CD14-positive monocyte (primary cell): ENCODE results near the gene SERPINA4. TPM values are rescaled to one million over a fixed set of nuclear protein-coding genes. Genes with fewer than 3 reads are reported as not detected.

Experiments used
- DNase-seq, 3 donors: peaks; one replicate each; pipeline ENCODE4 v3.0.0-alpha.2; 2011 to 2022
- H2AFZ ChIP-seq: 2 replicates; pipeline ENCODE4 v1.6.0; 2012; ENCODE audit warnings: mild to moderate bottlenecking, low read depth, low read length, inconsistent platforms; ENCODE audit not compliant: insufficient read depth, poor library complexity, severe bottlenecking
- H3K27ac ChIP-seq, 2 donors: 1 replicate in 1 of 2; 2 replicates in 1 of 2; pipeline ENCODE4 v1.5.1; 2012 to 2013; ENCODE audit warnings: low read length in 2 of 2, control low read depth in 1 of 2, inconsistent platforms in 1 of 2, low read depth in 1 of 2, mild to moderate bottlenecking in 1 of 2
- H3K27me3 ChIP-seq, 2 donors: one replicate each; pipeline versions ENCODE4 v1.6.0 to v1.6.1; 2011 to 2013; ENCODE audit warnings: low read length in 2 of 2; ENCODE audit not compliant: control insufficient read depth in 2 of 2, insufficient read depth in 2 of 2
- H3K36me3 ChIP-seq, 2 donors: replicated peaks in 1 of 2; 1 replicate in 1 of 2; 2 replicates in 1 of 2; pipeline versions ENCODE4 v1.5.1 to v1.6.1; 2012 to 2013; ENCODE audit warnings: low read length in 2 of 2, control low read depth in 1 of 2, inconsistent platforms in 1 of 2, mild to moderate bottlenecking in 1 of 2; ENCODE audit not compliant: insufficient read depth in 2 of 2, control insufficient read depth in 1 of 2
- H3K4me1 ChIP-seq, 2 donors: 1 replicate in 1 of 2; 2 replicates in 1 of 2; pipeline versions ENCODE4 v1.5.1 to v1.6.1; 2012 to 2013; ENCODE audit warnings: low read length in 2 of 2, control low read depth in 1 of 2, inconsistent platforms in 1 of 2, mild to moderate bottlenecking in 1 of 2, moderate library complexity in 1 of 2; ENCODE audit not compliant: insufficient read depth in 2 of 2, control insufficient read depth in 1 of 2
- H3K4me2 ChIP-seq: replicated peaks from 2 replicates; pipeline ENCODE3; 2012; ENCODE audit warnings: low read length, moderate library complexity, mild to moderate bottlenecking; ENCODE audit not compliant: poor library complexity, severe bottlenecking; ENCODE audit errors: extremely low read depth
- H3K4me3 ChIP-seq, 3 experiments: fragments of 200-600 bp in 1 of 3; sonication (generic) in 1 of 3; replicated peaks in 1 of 3; 1 replicate in 2 of 3; 2 replicates in 1 of 3; pipeline ENCODE4 v1.5.1; 2011 to 2013; ENCODE audit warnings: low read length in 3 of 3, mild to moderate bottlenecking in 3 of 3, control low read depth in 2 of 3, low read depth in 2 of 3, inconsistent platforms in 1 of 3, moderate library complexity in 1 of 3
- H3K79me2 ChIP-seq: 2 replicates; pipeline ENCODE4 v1.6.0; 2012; ENCODE audit warnings: mild to moderate bottlenecking, control low read depth, inconsistent platforms, low read length, moderate library complexity; ENCODE audit not compliant: insufficient read depth
- H3K9ac ChIP-seq: 2 replicates; pipeline ENCODE4 v1.6.0; 2017; ENCODE audit warnings: low read length, mild to moderate bottlenecking; ENCODE audit not compliant: insufficient read depth, poor library complexity, severe bottlenecking
- H3K9me3 ChIP-seq, 2 donors: replicated peaks in 1 of 2; 1 replicate in 1 of 2; 2 replicates in 1 of 2; pipeline versions ENCODE4 v1.5.1 to v1.6.1; 2012 to 2013; ENCODE audit warnings: low read length in 2 of 2, control low read depth in 1 of 2; ENCODE audit not compliant: control insufficient read depth in 1 of 2, insufficient read depth in 1 of 2
- H4K20me1 ChIP-seq: 2 replicates; pipeline ENCODE4 v1.6.0; 2012; ENCODE audit warnings: mild to moderate bottlenecking, low read length, control low read depth, moderate library complexity; ENCODE audit not compliant: insufficient read depth
- H3K27ac Mint-ChIP-seq, 7 donors: one replicate each; pipeline ENCODE4 v1.8.0; 2020; ENCODE audit warnings: mild to moderate bottlenecking in 7 of 7, mixed read lengths in 7 of 7, moderate library complexity in 6 of 7, inconsistent platforms in 2 of 7
- H3K27me3 Mint-ChIP-seq, 3 donors: one replicate each; pipeline ENCODE4 v1.8.0; 2021 to 2022; ENCODE audit warnings: low read depth in 3 of 3, mild to moderate bottlenecking in 3 of 3, mixed read lengths in 3 of 3, moderate library complexity in 3 of 3, inconsistent platforms in 1 of 3
- H3K36me3 Mint-ChIP-seq, 2 donors: one replicate each; pipeline ENCODE4 v1.8.0; 2020; ENCODE audit warnings: mixed read lengths in 2 of 2, inconsistent platforms in 1 of 2, mild to moderate bottlenecking in 1 of 2
- H3K4me1 Mint-ChIP-seq: one replicate; pipeline ENCODE4 v1.8.0; 2020; ENCODE audit warnings: mild to moderate bottlenecking, mixed read lengths
- H3K4me3 Mint-ChIP-seq, 2 donors: one replicate each; pipeline ENCODE4 v1.8.0; 2020; ENCODE audit warnings: mild to moderate bottlenecking in 2 of 2, mixed read lengths in 2 of 2, moderate library complexity in 1 of 2
- H3K9me3 Mint-ChIP-seq, 7 donors: one replicate each; pipeline ENCODE4 v1.8.0; 2020 to 2022; ENCODE audit warnings: mixed read lengths in 7 of 7, mild to moderate bottlenecking in 6 of 7, moderate library complexity in 6 of 7, inconsistent platforms in 2 of 7
- WGBS: methylation state at CpG from one replicate; pipeline ENCODE4 v1.1.5; 2013; ENCODE audit warnings: missing lambda C conversion rate; ENCODE audit not compliant: insufficient coverage; 5-methylcytosine and 5-hydroxymethylcytosine counted together
- intact Hi-C, 2 donors: fragments of 100-400 bp; cut with micrococcal nuclease; formaldehyde crosslinking; loops; one replicate each; pipeline versions ENCODE4 v1.15.0 to v1.15.1; 2023
- polyA plus RNA-seq, 3 donors: library from polyadenylated mRNA; depleted of rRNA in 1 of 3; unstranded in 2 of 3; stranded (reverse) in 1 of 3; fragments of 300-500 nt in 2 of 3; fragments of >200 nt in 1 of 3; fragmentation: Illumina TruSeq in 2 of 3; gene quantifications; 1 replicate in 2 of 3; 2 replicates in 1 of 3; pipeline ENCODE4 v1.2.3, GENCODE V29; 2012 to 2021
- TF ChIP-seq, protein P1 (sequence below): fragments of 200-600 bp; IDR thresholded peaks from one replicate; pipeline ENCODE4 v1.8.0; 2022; ENCODE audit warnings: antibody characterized with exemption, mild to moderate bottlenecking

SERPINA4 gene
- polyA plus RNA-seq, 3 donors: not detected

- Histone ChIP-seq H3K9me3 (no peaks in the 10 kb centered on the region), H3K27ac (no peak overlapping the region), H3K79me2 (no peaks in the 10 kb centered on the region), H3K27me3 (no peaks in the 10 kb centered on the region), H3K9ac (no peak overlapping the region), H3K4me1 (no peaks in the 10 kb centered on the region), H2AFZ (no peak overlapping the region), H3K4me2 (no peak overlapping the region), H3K4me3 (no peak overlapping the region), H3K36me3 (no peaks in the 10 kb centered on the region), H4K20me1 (no peaks in the 10 kb centered on the region)
- TF ChIP-seq, protein P1, sequence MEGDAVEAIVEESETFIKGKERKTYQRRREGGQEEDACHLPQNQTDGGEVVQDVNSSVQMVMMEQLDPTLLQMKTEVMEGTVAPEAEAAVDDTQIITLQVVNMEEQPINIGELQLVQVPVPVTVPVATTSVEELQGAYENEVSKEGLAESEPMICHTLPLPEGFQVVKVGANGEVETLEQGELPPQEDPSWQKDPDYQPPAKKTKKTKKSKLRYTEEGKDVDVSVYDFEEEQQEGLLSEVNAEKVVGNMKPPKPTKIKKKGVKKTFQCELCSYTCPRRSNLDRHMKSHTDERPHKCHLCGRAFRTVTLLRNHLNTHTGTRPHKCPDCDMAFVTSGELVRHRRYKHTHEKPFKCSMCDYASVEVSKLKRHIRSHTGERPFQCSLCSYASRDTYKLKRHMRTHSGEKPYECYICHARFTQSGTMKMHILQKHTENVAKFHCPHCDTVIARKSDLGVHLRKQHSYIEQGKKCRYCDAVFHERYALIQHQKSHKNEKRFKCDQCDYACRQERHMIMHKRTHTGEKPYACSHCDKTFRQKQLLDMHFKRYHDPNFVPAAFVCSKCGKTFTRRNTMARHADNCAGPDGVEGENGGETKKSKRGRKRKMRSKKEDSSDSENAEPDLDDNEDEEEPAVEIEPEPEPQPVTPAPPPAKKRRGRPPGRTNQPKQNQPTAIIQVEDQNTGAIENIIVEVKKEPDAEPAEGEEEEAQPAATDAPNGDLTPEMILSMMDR: no peak
- Mint-ChIP-seq H3K27ac (no peak overlapping the region), H3K27me3 (peaks cover 2 to 9% (median 4%) of the 10 kb centered on the region in 3 donors), H3K9me3 (peaks cover 0 to 16% (median 3%) of the 10 kb centered on the region in 7 donors), H3K4me1 (no peaks in the 10 kb centered on the region), H3K4me3 (no peak overlapping the region), H3K36me3 (no peaks in the 10 kb centered on the region)
- no peak for DNase-seq
- intact Hi-C loops: no loop called here
These were observed 3.1 kb downstream of the SERPINA4 start for GRCh38 chr14:94564381-94564780.

DNA sequence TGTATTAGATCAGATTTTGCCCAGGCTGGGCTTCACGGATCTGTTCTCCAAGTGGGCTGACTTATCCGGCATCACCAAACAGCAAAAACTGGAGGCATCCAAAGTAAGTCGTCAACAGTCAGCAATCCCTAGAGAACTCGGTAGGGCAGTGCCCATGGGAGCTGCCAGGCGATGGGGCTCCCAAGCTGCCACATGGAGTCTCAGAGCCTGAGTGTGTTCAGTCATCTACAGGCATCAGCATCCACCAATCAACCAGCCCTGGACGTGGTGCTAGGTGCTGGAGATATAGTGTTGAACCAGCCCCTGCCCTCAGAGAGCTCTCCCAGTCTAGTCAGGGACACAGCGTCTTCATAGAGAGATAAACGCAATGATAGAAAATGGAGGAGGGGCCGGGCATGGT is 6.9 kb downstream of the SERPINA4 start:
- H3K79me2 ChIP-seq: no peaks in the 10 kb centered on the region
- H3K4me2 ChIP-seq: no peak overlapping the region
- H3K36me3 ChIP-seq: no peaks in the 10 kb centered on the region
- TF ChIP-seq, protein P1: no peak
- H3K9me3 ChIP-seq: no peaks in the 10 kb centered on the region
- no peak overlapping the region for H2AFZ ChIP-seq
- H3K27ac Mint-ChIP-seq: no peak overlapping the region
- 94% methylated on average over 6 of the region's 9 CpGs for WGBS
- no peaks in the 10 kb centered on the region for H4K20me1 ChIP-seq
- H3K36me3 Mint-ChIP-seq: no peaks in the 10 kb centered on the region
- no peaks in the 10 kb centered on the region for H3K4me1 Mint-ChIP-seq
- H3K27ac ChIP-seq: no peak overlapping the region
- no peaks in the 10 kb centered on the region for H3K27me3 ChIP-seq
- H3K4me3 ChIP-seq: no peak overlapping the region
- H3K27me3 Mint-ChIP-seq: peaks cover 0 to 9% (median 4%) of the 10 kb centered on the region in 3 donors
- H3K4me1 ChIP-seq: no peaks in the 10 kb centered on the region
- no peak overlapping the region for H3K4me3 Mint-ChIP-seq
- peaks cover 0 to 14% (median 2%) of the 10 kb centered on the region in 7 donors for H3K9me3 Mint-ChIP-seq
- intact Hi-C loops: no loop called here
- DNase-seq: no peak
- no peak overlapping the region for H3K9ac ChIP-seq
